Pancreas (tissue), 10 donors: ENCODE results near the gene TBX6. TPM values are rescaled to one million over a fixed set of nuclear protein-coding genes. Genes with fewer than 3 reads are reported as not detected.

ENCODE experiments used
- ATAC-seq, 4 donors: fragments of 200-7000 bp; cut with Tn5 transposase; one replicate each; pipeline versions ENCODE4 v1.8.0 to v1.9.1; 2020; ENCODE audit warnings: mild to moderate bottlenecking in 4 of 4, moderate library complexity in 4 of 4
- DNase-seq, 6 donors: peaks; one replicate each; pipeline ENCODE4 v3.0.0-alpha.2; 2020
- FAIRE-seq: peaks from 2 replicates; lab custom pipeline; 2012; peaks lifted over from hg19 to GRCh38; lab: Jason Lieb, UNC
- H3K27ac ChIP-seq, 4 donors: fragments of 200-600 bp; sonication (generic); 1 replicate in 3 of 4; 2 replicates in 1 of 4; pipeline versions ENCODE4 v1.5.0 to v1.8.0; 2020
- H3K27me3 ChIP-seq, 4 donors: fragments of 200-600 bp; one replicate each; pipeline ENCODE4 v1.8.0; 2021
- H3K36me3 ChIP-seq, 3 donors: fragments of 200-600 bp; sonication (generic) in 1 of 3; one replicate each; pipeline versions ENCODE4 v1.5.0 to v1.8.0; 2020 to 2021
- H3K4me1 ChIP-seq, 3 donors: fragments of 200-600 bp; one replicate each; pipeline ENCODE4 v1.8.0; 2021
- H3K4me3 ChIP-seq, 4 donors: fragments of 200-600 bp; sonication (generic) in 2 of 4; one replicate each; pipeline versions ENCODE4 v1.5.0 to v1.8.0; 2020 to 2021
- H3K9me3 ChIP-seq, 4 donors: fragments of 200-600 bp; one replicate each; pipeline ENCODE4 v1.8.0; 2021
- CTCF ChIP-seq, 4 donors: fragments of 200-600 bp; sonication (generic) in 3 of 4; IDR thresholded peaks; one replicate each; pipeline versions ENCODE4 v1.5.0 to v1.8.0; 2021; ENCODE audit warnings: antibody characterized with exemption in 4 of 4
- WGBS, 2 donors: extraction: QIAGEN DNeasy Blood & Tissue Kit; methylation state at CpG; one replicate each; pipeline ENCODE4 v1.1.7; 2013; 5-methylcytosine and 5-hydroxymethylcytosine counted together
- intact Hi-C, 3 donors: fragments of 100-400 bp; cut with DNase I; formaldehyde crosslinking; loops; one replicate each; pipeline versions ENCODE4 v1.11.1 to v1.14.2; 2022
- polyA plus RNA-seq, 2 donors: library from polyadenylated mRNA; stranded (reverse); fragments of 200-250 nt; gene quantifications; one replicate each; pipeline ENCODE4 v1.2.3, GENCODE V29; 2013
- total RNA-seq, 6 donors: library from RNA; stranded (reverse); fragmentation: NEBNext Ultra II Directional in 4 of 6; extraction: Animal tissue kit (Norgen Biotek cat#: 25700) in 4 of 6; gene quantifications; one replicate each; pipeline versions ENCODE4 v1.2.1 to v1.2.4, GENCODE V29; 2021 to 2023
- donor health status: healthy with polysubstance abuse.
- donor health status: DM: no; HTN: no; CAD: no; lungs with moderate emphysema.
- donor health status: DM: no; HTN: no; CAD: no.
- donor health status: control.
- donor health status: control.
- donor health status: Bipolar disorder and iron deficiency.
- donor health status: DM: yes; HTN: yes; CAD: no.
- donor health status: DM: no; HTN: no; CAD: no.
- donor health status: DM: no; HTN: no; CAD: no.
- donor health status: DM: yes; HTN: yes; CAD: no.

Gene TBX6
- 1 to 10 TPM; 1.3 to 3.0 (median 1.7) TPM for total RNA-seq
- 1 to 10 TPM; 2.3 to 3.6 TPM for polyA plus RNA-seq

- intact Hi-C loops: no loop called here
- Histone ChIP-seq H3K4me1 (peaks cover 0 to 15% (median 10%) of the 10 kb centered on the region in 3 donors), H3K27me3 (no peaks in the 10 kb centered on the region), H3K9me3 (no peaks in the 10 kb centered on the region), H3K36me3 (peaks cover 0 to 10% (median 0%) of the 10 kb centered on the region in 3 donors), H3K27ac (peak within 1 kb of the TSS; percentile 66 to 85 (median 77)), H3K4me3 (peak within 1 kb of the TSS; percentile 19 to 54 (median 40))
- FAIRE-seq: no peak
- peak; percentile 48 to 77 (median 72) for TF ChIP-seq CTCF (IDR thresholded peaks at IDR 0.05)
- ATAC-seq: peak; percentile 84 to 93 (median 87)
- peak; percentile 93 to 97 (median 94) for DNase-seq
- whole genome bisulfite sequencing, 2 donors: 1% methylated on average over 73 to 76 of the region's 76 CpGs
Measured at GRCh38 chr16:30091474-30092372, at the start of gene TBX6. Gene TBX6 (minus strand): TSS chr16:30091924. CDS start chr16:30091193, 731 bp downstream.

- no peak for DNase-seq
- no peaks in the 10 kb centered on the region for H3K4me1 ChIP-seq
- TF ChIP-seq CTCF (IDR thresholded peaks at IDR 0.05): no peak
- H3K27me3 ChIP-seq: no peaks in the 10 kb centered on the region
- no peaks in the 10 kb centered on the region for H3K36me3 ChIP-seq
- intact Hi-C loops: no loop called here
- peak in 1 of 4 donors; percentile 29 for ATAC-seq
- no peak for FAIRE-seq
- H3K9me3 ChIP-seq: no peaks in the 10 kb centered on the region
- WGBS, 2 donors: 70 to 73% methylated on average over 13 of the region's 13 CpGs
- no peak overlapping the region for H3K27ac ChIP-seq
- no peak overlapping the region for H3K4me3 ChIP-seq
Measured at GRCh38 chr16:30139583-30140481, 48.1 kb upstream of the TBX6 start.

GRCh38 chr16:30137897-30138296 is 46.2 kb upstream of the TBX6 start:
- no peak for FAIRE-seq
- 74 to 78% methylated on average over 8 of the region's 8 CpGs for WGBS, 2 donors

GRCh38 chr16:30136971-30137605 is 45.4 kb upstream of the TBX6 start:
- no peaks in the 10 kb centered on the region for H3K4me1 ChIP-seq
- 78 to 84% methylated on average over 11 of the region's 11 CpGs for WGBS, 2 donors
- H3K27ac ChIP-seq: peak overlapping the region in 1 of 4 donors; percentile 3
- H3K27me3 ChIP-seq: no peaks in the 10 kb centered on the region
- ATAC-seq (peak in 2 of 4 donors; percentile 29 to 66), FAIRE-seq (no peak), DNase-seq (no peak)
- TF ChIP-seq CTCF (IDR thresholded peaks at IDR 0.05): no peak
- no peaks in the 10 kb centered on the region for H3K36me3 ChIP-seq
- H3K9me3 ChIP-seq: no peaks in the 10 kb centered on the region
- no peak overlapping the region for H3K4me3 ChIP-seq
- intact Hi-C loops: no loop called here

More at GRCh38 chr16:30137897-30138296, 46.2 kb upstream of the TBX6 start:
- Histone ChIP-seq H3K9me3 (no peaks in the 10 kb centered on the region), H3K4me3 (no peak overlapping the region), H3K36me3 (no peaks in the 10 kb centered on the region), H3K4me1 (no peaks in the 10 kb centered on the region), H3K27ac (no peak overlapping the region), H3K27me3 (no peaks in the 10 kb centered on the region)
- no peak for TF ChIP-seq CTCF (IDR thresholded peaks at IDR 0.05)
- ATAC-seq: no peak
- intact Hi-C loops: no loop called here
- DNase-seq: no peak
